SKM-1 treated with dmso at 0.1 percent for 144 hours (cell line): ENCODE data around the gene HNMT.
"Not testable (repeated sequence)": the region's sequence is repeated elsewhere in the genome, so short reads cannot be mapped to it uniquely, and the experiment has no call there.

ENCODE experiments used
- DNase-seq: peaks from one replicate; lab custom pipeline; 2025; ENCODE audit not compliant: unreplicated experiment; lab: John Stamatoyannopoulos, UW

The HNMT gene

DNA sequence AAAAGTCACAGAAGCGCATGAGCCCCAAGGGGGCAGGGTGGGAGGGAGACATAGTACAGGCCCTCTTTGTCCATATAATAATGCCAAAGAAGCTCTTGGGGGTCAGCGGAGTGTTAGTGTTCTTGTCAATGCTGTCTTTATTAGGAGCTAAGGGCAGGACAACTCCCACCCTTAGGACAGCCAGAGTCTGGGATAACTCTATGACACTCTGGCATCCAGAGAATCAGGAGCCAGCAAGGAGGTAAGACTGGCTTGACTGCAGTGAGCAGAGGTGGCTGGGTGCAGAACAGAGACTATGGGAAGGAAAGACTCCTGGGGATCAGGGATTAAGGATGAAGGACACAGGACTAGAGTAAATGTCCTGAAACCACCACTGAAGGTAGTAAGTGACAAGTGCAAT, 19.0 kb upstream of the HNMT start:
- DNase-seq, result no peak

DNA sequence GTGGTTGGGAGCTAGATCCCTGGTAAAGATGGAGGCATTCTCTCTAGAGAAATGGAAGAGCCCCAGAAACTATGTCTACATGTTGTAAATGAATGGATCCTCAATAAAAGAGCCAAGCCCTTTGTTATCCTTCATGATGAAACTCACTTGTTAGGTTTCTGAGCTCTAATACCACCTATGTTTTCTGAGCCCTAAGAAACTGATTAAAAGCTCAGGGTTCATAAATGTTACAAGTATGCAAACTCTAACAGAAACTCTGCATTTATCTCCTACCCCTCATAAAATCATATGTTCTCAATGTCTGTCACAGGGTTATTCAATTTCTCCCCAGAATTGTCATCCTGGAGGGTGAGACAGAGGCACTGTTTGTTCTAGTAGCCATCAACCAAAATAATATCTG, 18.0 kb upstream of the HNMT start:
- DNase-seq, result no peak

DNA sequence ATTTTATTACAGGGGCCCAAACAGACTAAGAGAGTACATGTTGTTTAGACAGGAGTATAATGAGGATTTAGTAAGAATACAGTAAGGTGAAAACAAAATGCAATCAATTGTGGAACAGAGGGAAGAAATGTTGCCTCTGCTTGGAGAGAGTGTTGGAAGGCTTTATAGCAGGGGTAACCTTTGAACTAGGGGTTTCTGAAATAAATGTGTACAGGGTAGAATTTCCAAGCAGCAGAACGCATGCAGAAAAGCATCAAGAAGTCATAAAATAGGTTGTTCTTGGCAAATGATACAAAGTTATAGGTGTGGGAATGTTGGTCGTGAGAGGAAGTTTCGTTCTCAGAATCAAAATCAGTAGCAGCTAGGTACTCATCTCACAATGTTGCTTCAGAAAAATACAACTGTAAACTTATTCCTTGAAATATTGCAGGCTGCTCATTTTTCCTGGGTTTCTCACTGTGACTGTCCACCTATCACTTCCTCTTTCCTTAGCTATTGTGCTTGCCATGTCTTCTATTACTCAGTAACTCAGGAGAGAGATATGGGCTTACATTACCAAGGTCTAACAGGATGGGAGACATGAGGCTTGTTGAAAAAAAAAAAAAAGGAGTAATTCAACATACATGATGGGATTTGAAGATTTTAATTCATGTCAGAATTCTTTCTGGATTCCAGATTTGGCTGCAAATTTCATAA, 17.1 kb upstream of the HNMT start:
- DNase-seq, result peak; percentile 13

DNA sequence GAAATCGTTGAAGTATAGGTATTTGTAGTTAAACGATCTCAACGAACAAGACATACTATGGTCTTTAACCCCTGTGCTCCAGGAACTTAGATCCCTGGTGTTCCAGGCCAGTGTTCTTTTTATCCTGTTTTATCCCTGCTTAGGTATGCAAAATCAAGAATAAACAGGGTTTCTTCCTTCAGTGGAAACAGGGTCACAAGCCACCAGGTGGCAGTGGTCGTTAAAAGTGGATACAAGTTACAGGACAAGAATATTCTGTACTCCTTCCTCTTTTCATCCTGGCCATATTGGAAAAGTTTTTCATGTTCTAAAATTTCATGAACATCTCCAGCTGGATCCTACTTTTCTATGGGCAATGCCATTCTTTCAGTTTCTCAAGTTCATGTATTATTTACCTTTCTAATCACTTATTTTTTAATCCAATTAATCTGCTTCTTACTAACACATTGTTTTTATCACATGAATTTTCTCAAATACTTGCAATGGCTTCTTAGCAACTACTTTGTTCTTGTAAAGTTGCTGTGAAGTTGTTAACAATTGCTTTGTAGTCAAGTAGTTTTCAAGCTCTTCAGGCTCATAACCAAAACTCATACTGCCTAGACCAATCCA, 16.4 kb upstream of the HNMT start:
- peak; percentile 83 for DNase-seq

DNA sequence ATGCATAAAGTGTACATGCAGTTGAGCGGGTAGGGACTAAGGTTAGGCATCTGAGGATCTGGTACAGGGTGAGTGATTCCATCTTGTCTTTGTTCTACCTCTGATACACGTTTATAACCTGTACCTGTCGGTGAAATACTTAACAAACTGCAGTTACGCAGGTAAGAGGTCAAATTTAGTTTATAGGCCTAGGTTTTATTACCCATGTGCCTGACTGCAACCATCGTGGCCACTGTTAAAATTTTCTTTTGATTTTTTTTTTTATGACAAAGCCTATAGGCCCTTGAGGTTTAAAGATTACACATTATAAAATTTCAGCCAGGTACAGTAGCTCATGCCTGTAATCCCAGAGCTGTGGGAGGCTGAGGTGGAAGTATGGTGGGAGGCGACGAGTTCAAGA, 15.4 kb upstream of the HNMT start:
- no peak for DNase-seq

DNA sequence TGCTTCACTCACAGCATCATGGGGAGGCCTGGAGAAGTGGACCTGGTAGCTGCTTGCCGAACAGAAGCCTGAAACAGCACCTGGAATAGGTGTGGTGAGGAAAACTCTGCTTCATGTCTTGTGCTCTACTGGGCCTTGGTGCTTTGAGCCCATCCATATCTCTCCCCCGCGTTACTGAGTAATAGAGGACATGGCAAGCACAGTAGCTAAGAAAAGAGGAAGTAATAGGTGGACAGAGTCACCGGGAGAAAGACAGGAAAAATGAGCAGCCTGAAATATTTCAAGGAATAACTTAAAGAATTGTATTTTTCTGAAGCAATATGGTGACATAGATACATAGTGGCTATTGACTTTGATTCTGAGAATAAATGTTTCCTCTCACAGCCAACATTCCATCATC, 14.0 kb upstream of the HNMT start:
- DNase-seq, result no peak

DNA sequence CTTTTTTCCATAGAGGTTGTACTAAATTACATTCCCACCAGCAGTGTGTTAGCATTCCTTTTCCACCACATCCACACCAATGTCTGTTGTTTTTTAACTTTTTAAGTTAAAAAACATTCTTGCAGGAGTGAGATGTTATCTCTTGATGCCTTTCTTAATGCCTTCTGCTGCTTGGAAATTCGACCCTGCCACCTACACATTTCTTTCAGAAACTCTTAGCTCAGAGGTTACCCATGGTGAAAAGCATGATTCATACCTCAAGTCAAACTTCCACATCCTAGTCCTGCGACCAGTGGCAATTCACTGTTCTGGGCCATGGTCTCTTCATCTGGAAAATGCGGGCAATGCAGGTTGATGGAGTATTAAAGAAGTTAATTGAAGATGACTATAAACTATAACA, 12.7 kb upstream of the HNMT start:
- DNase-seq, result no peak

DNA sequence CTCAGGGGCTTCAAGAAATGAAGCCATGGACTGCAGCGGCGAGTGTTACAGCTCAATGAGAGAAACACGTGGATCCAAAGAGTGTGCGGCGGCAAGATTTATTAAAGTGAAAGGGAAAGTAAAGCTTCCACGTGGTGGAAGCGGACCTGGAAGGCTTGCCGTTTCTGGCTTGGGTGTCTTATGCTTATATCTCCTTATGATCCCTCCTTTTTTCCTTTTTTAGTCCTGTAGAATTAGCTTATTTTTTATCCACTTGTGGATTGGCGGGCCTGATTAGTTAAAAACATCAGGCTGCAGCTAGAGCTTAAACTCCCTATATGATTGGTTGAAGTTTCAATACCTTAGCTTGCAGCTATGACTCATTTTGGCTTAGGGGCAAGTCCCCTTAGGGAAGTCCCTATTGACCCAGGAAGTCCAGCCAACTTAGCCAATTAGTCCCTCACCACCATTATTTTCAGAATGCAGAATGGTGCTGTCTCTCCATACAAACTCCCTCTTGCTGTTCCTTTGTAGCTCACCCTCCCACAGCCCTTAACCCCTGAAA, 11.6 kb upstream of the HNMT start:
- no peak for DNase-seq

DNA sequence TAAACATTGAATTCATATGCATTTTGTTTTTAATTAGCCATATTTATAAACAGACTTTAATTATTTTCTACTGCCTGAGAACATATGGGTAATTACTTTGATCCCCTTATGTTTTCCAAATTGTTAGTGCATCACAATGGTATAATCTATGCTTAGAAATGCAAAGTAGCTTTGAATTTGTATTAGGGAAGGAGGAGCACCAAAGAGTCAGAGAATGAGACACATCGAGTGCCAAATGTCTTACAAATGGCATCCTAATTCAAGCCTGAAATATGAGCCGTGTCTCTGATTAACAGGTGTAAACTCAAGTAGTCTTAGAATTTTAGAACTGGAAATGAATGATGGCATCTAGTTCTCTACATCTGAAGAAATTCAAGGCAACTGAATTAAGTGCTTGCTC, 8.7 kb upstream of the HNMT start:
- no peak for DNase-seq

DNA sequence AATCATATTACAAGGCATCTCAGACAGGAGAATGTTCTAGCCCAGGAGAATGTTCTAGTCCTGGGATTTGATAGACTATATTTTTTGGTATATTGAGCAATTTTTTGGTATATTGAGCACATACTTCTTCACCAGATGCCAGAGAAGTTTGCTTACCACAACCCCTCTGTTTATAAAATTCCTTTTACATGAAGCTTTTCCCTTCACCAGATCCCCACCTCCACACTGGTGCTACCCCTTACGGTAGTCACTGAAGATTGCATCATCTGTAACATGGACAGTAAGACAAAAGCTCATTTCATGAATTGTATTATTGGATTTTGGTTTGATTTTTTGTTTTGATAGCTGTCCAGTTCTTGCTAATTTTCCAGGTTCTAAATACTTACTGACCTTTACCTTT, 7.2 kb upstream of the HNMT start:
- DNase-seq, result no peak

DNA sequence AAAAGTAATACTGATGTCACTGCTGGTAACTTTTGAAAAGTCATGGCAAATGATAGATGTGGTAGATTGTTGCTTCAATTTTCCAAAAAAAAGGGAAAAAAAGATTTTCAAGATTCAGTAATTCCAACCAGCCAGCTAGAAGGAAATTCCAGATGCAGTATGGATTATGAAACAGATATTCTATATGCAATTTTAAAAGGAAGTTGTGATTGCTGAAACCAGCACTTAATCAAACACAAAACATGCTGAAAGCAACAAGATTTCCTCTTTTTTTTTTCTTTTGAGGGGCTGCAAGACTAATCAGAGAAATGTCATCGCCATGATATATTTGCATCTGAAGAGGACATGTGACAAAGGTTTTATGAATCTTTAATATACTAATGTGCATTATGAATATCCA, 5.1 kb upstream of the HNMT start:
- no peak for DNase-seq

DNA sequence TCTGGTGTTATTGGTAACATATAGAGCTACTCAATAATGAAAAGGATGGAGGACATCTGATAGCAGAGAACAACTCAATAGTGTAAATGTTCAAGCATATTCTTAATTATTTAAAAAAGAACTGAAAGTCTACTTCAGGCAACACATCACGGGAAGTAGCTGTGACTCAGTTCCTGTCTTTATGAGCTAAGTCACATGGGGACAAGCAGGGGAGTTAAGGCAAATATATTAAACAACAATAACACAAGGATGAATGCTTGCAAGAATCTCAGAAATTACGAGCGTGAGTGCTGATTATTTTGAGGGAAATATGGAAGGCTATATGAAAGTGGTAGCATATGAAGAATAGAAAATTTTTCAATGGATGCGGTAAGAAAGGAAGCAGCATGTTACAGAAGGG, 4.0 kb upstream of the HNMT start:
- DNase-seq, result peak; percentile 7

DNA sequence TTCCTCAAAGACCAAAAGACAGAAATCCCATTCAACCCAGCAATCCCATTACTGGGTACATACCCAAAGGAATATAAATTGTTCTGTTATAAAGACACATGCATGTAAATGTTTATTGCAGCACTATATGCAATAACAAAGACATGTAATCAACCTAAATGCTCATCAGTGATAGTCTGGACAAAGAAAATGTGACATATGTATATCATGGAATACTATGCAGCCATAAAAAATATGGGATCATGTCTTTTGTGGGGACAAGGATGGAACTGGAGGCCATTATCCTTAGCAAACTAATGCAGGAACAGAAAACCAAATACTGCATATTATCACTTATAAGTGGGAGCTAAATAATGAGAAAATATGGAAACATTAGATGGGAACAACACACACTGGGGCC, 2.7 kb upstream of the HNMT start:
- no peak for DNase-seq

DNA sequence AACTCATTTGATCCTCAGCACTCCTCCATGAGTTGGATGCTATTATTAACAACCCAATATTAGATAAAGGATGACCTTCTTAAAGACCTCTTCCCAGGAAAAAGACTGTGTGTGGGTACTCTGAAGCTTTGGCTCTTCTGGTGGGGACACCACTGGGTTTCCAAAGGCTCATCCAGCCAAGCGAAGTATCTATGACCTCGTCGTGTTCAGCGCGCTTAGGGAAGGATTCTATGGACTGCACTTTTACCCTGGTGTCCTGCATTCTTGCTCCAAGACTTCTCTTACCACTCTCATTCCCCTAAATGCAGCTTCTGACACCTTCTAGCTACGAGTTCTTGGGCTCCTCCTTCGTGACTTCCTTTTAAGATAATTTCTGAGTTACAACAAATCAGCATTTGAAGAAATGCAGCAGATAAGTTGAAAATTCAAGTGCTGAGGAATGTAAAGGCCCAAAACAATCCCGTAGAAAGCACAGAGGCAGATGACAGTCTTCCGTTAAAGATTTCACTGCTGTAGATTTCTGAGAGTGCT, 673 bp upstream of the HNMT start:
- no peak for DNase-seq

DNA sequence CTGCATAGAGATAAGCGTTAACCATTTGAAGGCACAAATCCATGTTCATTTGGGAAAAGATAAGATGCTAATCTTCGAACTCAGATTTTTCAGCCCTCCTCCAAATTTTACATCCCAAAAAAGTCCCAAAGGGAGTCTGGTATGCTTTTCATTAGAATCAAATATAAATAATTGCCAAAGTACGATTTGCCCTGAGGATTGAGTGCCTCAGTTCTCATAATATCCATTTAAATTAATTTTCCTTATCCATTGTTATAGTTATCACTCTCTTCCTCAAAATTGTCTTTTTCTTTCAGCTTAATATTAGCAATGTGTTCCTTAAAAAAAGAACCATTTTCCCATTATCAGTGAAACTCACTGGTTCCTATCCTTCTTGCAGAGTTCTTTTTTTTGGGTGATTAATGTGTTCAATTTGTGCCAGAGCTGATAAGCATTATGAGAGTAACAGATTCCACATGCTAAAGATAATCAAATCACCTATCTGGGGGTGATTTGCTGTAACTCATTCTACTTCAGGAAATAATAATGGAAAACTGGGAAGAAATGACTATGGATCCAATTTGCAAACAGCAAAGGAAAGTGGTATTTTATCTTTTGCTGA, 686 bp downstream of the HNMT start:
- DNase-seq, result no peak

DNA sequence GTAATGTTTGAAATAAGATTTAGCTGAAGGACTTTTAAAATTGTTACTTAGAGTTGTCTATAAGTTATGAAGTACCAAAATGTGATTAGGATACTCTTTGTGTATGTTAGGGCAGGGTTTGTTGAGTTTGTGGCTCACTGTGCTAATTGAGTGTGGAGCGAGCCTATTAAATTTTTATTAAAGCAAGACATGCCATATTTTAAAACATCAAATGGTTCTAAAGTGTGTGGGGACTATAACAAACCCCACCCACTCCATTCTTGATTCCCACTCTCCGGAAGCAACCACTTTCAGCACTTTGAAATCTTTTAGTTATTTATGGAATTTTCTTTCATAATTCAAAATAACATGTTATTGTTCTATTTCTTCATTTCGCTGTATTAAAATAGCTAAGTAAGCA, 1.8 kb downstream of the HNMT start:
- DNase-seq, result no peak

DNA sequence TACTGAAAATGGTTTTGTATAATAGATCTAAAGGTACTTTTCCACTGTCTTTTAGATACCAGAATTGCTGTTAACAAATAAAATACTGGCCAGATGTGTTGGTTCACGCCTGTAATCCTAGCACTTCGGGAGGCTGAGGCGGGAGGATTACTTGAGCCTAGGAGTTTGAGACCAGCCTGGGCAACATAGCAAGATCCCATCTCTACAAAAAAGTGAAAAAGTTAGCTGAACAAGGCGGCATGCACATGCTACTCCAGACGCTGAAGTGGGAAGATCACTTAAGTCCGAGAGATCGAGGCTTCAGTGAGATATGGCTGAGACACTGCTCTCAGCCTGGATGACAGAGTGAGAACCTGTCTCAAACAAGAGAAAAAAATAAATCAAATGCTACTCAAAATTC, 2.8 kb downstream of the HNMT start:
- no peak for DNase-seq

DNA sequence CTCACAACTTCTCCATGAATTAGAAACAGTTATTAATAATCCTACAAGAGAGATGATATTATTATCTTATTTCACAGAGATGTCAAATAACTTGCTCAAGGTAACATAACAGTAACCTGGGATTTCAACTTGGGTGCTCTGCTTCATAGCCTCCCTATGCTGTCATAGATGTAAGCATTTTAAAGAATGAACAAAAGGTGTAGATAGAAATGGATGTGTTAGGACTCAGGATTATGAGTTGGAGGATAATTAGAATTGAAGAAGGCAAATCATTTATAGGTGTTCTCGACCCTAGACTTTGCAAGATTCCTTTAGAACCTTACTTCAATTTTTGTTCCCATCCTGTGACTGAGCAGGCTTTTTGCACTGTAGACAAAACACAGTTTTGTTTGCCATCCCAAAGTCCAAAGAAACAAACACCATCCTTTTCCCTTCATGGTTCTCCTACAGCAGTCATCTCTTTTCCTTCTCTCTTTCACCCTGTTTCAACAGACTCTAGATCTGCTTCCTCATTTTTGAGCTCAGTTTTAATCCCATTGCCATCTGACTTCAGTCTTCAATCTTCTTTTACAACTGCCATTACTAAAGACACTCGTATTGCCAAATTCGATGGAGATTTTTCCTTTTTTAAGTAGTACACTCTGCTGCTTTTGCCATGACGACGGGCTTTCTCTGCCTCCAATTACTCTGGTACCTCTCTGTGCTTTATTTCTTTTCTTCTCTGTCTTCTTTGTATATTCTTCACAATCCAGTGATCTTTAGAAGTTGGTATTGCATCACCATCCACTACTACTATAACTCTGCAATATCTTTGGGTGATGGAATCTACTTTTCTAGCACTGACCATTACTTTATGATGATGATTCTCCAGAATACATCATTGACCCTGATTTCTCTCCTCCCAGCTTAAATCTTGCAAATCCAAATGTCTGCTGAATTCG, 4.5 kb downstream of the HNMT start:
- DNase-seq, result peak; percentile 78

DNA sequence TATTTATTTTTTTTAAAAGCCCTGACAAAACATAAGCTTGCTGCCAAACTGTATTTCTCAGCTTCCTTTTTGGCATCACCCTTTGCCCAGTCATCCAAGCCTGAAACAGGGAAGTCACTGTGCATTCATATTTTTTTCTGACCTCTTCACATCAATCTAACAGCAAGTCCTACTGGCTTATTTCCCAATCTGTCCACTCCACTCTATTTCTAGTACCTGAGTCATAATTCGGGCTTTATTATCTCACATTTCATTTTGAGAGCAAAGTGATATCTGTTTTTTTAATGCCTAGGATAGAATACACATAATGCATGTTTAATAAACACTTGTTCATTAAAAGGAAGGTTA, 5.1 kb downstream of the HNMT start:
- peak; percentile 84 for DNase-seq

DNA sequence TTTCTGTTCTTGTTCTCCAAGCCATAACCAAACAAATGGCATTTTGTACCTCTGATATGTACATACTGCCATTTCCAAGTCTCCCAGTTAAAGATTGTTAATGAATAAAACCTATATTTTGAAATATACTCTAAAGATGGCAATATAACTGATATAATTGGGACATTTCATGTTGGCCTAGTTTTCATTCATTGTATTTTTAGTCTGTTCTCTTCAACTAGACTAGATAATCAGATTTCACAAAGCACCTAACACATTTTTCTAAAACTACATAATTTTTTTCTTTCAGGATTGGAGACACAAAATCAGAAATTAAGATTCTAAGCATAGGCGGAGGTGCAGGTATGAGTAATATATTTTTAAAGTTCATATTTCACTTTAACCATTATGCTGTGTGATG, 5.6 kb downstream of the HNMT start:
- no peak for DNase-seq

DNA sequence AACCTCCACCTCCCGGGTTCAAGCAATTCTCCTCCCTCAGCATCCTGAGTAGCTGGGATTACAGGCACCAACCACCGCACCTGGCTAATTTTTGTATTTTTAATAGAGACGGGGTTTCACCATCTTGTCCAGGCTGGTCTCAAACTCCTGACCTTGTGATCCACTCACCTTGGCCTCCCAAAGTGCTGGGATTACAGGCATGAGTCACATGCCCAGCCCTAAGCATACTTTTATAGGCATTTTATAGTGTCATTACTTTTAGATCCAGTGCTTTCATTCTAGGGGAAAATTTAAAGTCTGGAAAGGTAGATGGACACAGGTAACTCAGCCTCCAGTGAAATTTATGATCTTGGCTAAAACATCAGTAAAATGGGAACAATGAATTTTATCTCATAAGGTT, 7.0 kb downstream of the HNMT start:
- not testable (repeated sequence) for DNase-seq
